Endothelial cell (in vitro differentiated cells): ENCODE data around the gene TPP1. TPM values are rescaled to one million over a fixed set of nuclear protein-coding genes. Genes with fewer than 3 reads are reported as not detected.

ENCODE experiments used
- DNase-seq: peaks from one replicate; pipeline ENCODE4 v3.0.0; 2021; ENCODE audit warnings: low spot score
- H3K27ac Mint-ChIP-seq: one replicate; pipeline ENCODE4 v1.8.0; 2021; ENCODE audit warnings: mixed read lengths, inconsistent platforms; ENCODE audit not compliant: unreplicated experiment
- H3K27me3 Mint-ChIP-seq: one replicate; pipeline ENCODE4 v1.8.0; 2021; ENCODE audit warnings: mild to moderate bottlenecking, moderate library complexity, mixed read lengths, inconsistent platforms; ENCODE audit not compliant: unreplicated experiment
- H3K36me3 Mint-ChIP-seq: one replicate; pipeline ENCODE4 v1.8.0; 2021; ENCODE audit warnings: mild to moderate bottlenecking, low read depth, mixed read lengths, inconsistent platforms; ENCODE audit not compliant: unreplicated experiment
- H3K4me1 Mint-ChIP-seq: one replicate; pipeline ENCODE4 v1.8.0; 2021; ENCODE audit warnings: mild to moderate bottlenecking, mixed read lengths, inconsistent platforms; ENCODE audit not compliant: unreplicated experiment
- H3K4me3 Mint-ChIP-seq: one replicate; pipeline ENCODE4 v1.8.0; 2021; ENCODE audit warnings: mild to moderate bottlenecking, mixed read lengths, inconsistent platforms; ENCODE audit not compliant: unreplicated experiment
- H3K9me3 Mint-ChIP-seq: one replicate; pipeline ENCODE4 v1.8.0; 2021; ENCODE audit warnings: mixed read lengths, inconsistent platforms; ENCODE audit not compliant: unreplicated experiment
- CTCF ChIP-seq: fragments of 200-600 bp; sonication (generic); IDR thresholded peaks from one replicate; pipeline ENCODE4 v1.5.0; 2021; ENCODE audit warnings: antibody characterized with exemption; ENCODE audit not compliant: unreplicated experiment
- total RNA-seq: library from RNA; stranded (reverse); fragmentation: NEBNext Ultra II Directional; extraction: Animal tissue kit (Norgen Biotek cat#: 25700); gene quantifications from one replicate; pipeline ENCODE4 v1.2.1, GENCODE V29; 2021; ENCODE audit not compliant: unreplicated experiment

The TPP1 gene
- total RNA-seq, 1 donor from 2014 or later: 52.9 TPM

DNA sequence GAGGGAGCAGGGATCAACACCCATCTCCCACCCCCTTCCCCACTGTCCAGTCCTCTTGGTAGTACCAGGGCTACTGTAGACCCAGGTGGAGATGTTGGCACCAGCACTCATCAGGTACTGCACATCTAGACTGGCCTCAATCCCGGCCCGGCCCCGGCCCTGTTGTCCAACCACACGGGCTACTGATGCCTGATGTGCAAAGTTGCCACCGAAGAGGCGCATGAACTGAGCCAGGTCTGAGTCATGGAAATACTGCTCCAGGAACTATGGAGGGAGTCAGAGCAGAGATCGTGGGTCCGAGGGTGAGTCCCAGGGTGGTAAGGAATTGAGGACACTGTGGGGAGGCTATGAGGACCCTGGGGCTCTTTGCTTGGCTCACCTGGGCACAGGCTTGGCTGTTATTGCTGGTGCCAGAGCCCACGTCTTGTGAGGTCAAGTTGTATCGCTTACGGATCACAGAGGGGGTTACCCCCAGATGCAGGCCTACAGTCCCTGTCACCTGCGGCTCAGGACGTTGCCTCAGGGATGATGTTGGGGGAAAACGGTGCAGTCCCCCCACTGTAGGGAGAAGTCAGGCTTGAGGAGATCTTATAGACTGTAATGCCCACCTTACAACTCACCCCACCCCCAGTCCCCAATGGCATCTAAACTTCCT, 2.5 kb downstream of the TPP1 start:
- H3K4me3 Mint-ChIP-seq: no peak overlapping the region
- no peak overlapping the region for H3K27ac Mint-ChIP-seq
- H3K36me3 Mint-ChIP-seq: peaks cover 13% of the 10 kb centered on the region
- TF ChIP-seq CTCF: no peak
- H3K27me3 Mint-ChIP-seq: peaks cover 5% of the 10 kb centered on the region
- no peak for DNase-seq
- no peaks in the 10 kb centered on the region for H3K9me3 Mint-ChIP-seq
- no peaks in the 10 kb centered on the region for H3K4me1 Mint-ChIP-seq

DNA sequence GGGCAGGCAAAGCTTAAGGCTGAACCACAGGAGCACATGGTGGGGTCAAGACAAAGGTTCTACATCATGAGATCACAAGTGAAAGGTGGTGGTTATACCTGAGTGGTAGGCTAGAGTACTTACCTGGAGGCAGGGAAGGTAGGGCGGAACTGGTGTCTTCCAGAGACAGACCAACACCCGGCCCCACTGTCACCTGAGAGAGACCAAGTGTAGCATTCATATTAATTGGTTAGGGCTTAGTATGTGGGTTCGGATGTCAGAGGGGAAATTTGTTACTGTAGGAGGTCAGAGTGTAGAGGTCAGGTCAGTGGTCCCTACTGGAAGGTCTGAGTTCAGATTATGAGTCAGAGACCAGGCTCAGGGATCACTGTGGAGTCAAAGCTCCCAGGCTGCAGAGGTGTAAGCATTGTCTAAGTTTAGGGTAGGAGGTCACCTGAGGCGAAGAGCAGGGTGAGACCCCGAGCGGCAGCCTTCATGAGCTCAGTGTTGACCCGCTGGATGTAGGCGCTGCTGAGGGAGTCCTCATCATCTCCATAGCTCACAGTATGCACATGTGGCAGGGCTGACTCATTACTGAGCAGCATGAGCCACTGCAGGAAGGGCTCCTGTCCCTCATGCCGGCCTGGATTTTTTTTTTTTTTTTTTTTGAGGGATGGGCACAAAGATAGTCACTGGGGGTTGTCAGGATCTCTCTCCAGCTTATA, 3.2 kb downstream of the TPP1 start:
- H3K4me3 Mint-ChIP-seq: peak overlapping the region; percentile 75
- TF ChIP-seq CTCF: no peak
- H3K27me3 Mint-ChIP-seq: peaks cover 7% of the 10 kb centered on the region
- peak overlapping the region; percentile 19 for H3K27ac Mint-ChIP-seq
- no peaks in the 10 kb centered on the region for H3K9me3 Mint-ChIP-seq
- H3K36me3 Mint-ChIP-seq: peaks cover 17% of the 10 kb centered on the region
- DNase-seq: no peak
- peaks cover 5% of the 10 kb centered on the region for H3K4me1 Mint-ChIP-seq

GRCh38 chr11:6615046-6615445, 4.2 kb downstream of the TPP1 start:
- Mint-ChIP-seq H3K9me3 (no peaks in the 10 kb centered on the region), H3K27ac (no peak overlapping the region)

DNA sequence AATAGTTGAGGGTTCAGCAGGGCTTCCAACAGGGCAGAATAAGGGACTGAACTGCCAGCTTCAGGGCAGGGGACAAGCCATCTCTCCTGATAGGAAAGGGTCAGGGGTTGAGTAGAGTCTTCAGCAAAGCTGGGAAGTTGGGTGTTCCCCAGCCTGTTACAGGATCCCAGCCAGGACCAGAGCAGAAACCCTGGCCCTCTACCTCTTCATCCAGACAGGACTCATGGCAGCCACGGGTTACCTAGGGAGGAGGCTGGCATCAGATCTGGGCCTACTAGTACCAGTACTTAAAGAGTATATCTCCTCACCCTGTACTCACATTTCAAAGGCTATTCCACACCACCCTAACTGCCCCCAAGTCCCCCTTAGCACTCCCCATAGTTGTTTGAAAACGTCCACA, 4.8 kb downstream of the TPP1 start:
- Mint-ChIP-seq H3K4me1 (peaks cover 10% of the 10 kb centered on the region), H3K27ac (no peak overlapping the region), H3K36me3 (peaks cover 32% of the 10 kb centered on the region), H3K4me3 (peak overlapping the region; percentile 5), H3K27me3 (peaks cover 10% of the 10 kb centered on the region), H3K9me3 (no peaks in the 10 kb centered on the region)
- no peak for TF ChIP-seq CTCF
- no peak for DNase-seq

More at GRCh38 chr11:6615046-6615445, 4.2 kb downstream of the TPP1 start:
- DNase-seq: no peak
- Mint-ChIP-seq H3K4me1 (peaks cover 5% of the 10 kb centered on the region), H3K27me3 (peaks cover 7% of the 10 kb centered on the region), H3K4me3 (no peak overlapping the region), H3K36me3 (peaks cover 26% of the 10 kb centered on the region)
- no peak for TF ChIP-seq CTCF

DNA sequence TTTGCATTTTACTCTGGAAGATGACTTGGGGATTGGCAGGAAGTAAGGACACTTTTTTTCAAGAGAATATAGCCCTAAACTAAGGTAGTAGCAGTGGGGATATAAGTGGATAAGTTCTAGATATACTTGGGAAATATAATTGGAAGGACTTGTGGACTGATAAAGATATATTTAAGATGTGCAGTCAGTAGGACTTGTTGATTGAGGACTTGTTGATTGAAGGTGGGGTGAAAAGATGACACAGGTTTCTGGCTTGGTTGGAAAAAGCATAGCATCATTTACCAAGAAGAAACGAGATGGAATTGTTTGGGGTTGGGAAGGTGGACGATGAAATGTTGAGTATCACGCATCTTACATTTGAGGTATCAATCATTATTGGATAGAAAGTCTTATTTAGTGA, 5.7 kb downstream of the TPP1 start:
- no peak for DNase-seq
- Mint-ChIP-seq H3K9me3 (no peaks in the 10 kb centered on the region), H3K36me3 (peaks cover 41% of the 10 kb centered on the region), H3K27me3 (peaks cover 11% of the 10 kb centered on the region), H3K4me1 (peaks cover 15% of the 10 kb centered on the region), H3K4me3 (no peak overlapping the region), H3K27ac (no peak overlapping the region)
- no peak for TF ChIP-seq CTCF
